A549 (cell line): ENCODE results near the gene CCT3. TPM values are rescaled to one million over a fixed set of nuclear protein-coding genes. Genes with fewer than 3 reads are reported as not detected.

Experiments
- ATAC-seq, 2 experiments: fragments of 200-7000 bp in 1 of 2; fragments of >200 bp in 1 of 2; cut with Nextera tagmentation in 1 of 2; cut with Tn5 transposase in 1 of 2; 3 replicates each; pipeline versions ENCODE4 v1.8.0 to v1.9.1; 2018 to 2020; ENCODE audit warnings: mild to moderate bottlenecking in 1 of 2, moderate library complexity in 1 of 2
- CTCF ChIA-PET: fragments of 300-600 bp; sonication (Branson Sonifier 250); formaldehyde crosslinking; extraction: SDS; loops from one replicate; lab custom pipeline; 2021; ENCODE audit warnings: antibody characterized with exemption, inconsistent platforms; lab: Yijun Ruan, JAX
- POLR2A ChIA-PET: fragments of 350-600 bp; formaldehyde crosslinking; extraction: SDS; loops from one replicate; lab custom pipeline; 2021; ENCODE audit warnings: antibody characterized with exemption, inconsistent platforms; lab: Yijun Ruan, JAX
- DNase-seq, 2 experiments: peaks; one replicate each; pipeline versions ENCODE4 v3.0.0 to v3.0.0-alpha.2; 2011 to 2016; ENCODE audit warnings: low read depth in 1 of 2, low spot score in 1 of 2
- FAIRE-seq: peaks from 2 replicates; lab custom pipeline; 2011; peaks lifted over from hg19 to GRCh38; lab: Jason Lieb, UNC
- H3K27ac ChIP-seq, 2 experiments: fragments of >200 bp; sonication (Bioruptor Twin); formaldehyde crosslinking; 3 replicates each; pipeline ENCODE4 v1.5.1; 2016 to 2017
- H3K4me1 ChIP-seq: fragments of >200 bp; sonication (Bioruptor Twin); formaldehyde crosslinking; 3 replicates; pipeline ENCODE4 v1.6.1; 2016
- H3K4me2 ChIP-seq: fragments of >200 bp; sonication (Bioruptor Twin); formaldehyde crosslinking; 3 replicates; pipeline ENCODE4 v1.6.1; 2016
- H3K4me3 ChIP-seq: fragments of >200 bp; sonication (Bioruptor Twin); formaldehyde crosslinking; 3 replicates; pipeline ENCODE4 v1.5.1; 2016
- H3K9me3 ChIP-seq: fragments of >200 bp; sonication (Bioruptor Twin); formaldehyde crosslinking; 3 replicates; pipeline ENCODE4 v1.6.1; 2016
- BCL3 ChIP-seq: fragments of >200 bp; sonication (Bioruptor Twin); formaldehyde crosslinking; IDR thresholded peaks from 3 replicates; pipeline ENCODE4 v1.6.1; 2016
- CBX2 ChIP-seq: fragments of 200-600 bp; sonication (generic); IDR thresholded peaks from 2 replicates; pipeline ENCODE4 v1.6.1; 2016; ENCODE audit warnings: low read depth, mild to moderate bottlenecking, borderline replicate concordance
- CBX8 ChIP-seq: fragments of 200-600 bp; sonication (generic); IDR thresholded peaks from 2 replicates; pipeline ENCODE4 v1.6.1; 2016
- CEBPB ChIP-seq, 2 experiments: fragments of >200 bp in 1 of 2; sonication (Bioruptor Twin) in 1 of 2; formaldehyde crosslinking in 1 of 2; IDR thresholded peaks; 2 replicates each; pipeline ENCODE4 v1.6.1; 2012 to 2016
- CTCF ChIP-seq: fragments of >200 bp; sonication (Bioruptor Twin); formaldehyde crosslinking; IDR thresholded peaks from 3 replicates; pipeline ENCODE4 v1.5.1; 2016
- E2F6 ChIP-seq: IDR thresholded peaks from 2 replicates; pipeline ENCODE4 v1.6.1; 2012; ENCODE audit warnings: low read depth, borderline replicate concordance
- EHMT2 ChIP-seq: fragments of 200-600 bp; sonication (generic); IDR thresholded peaks from 2 replicates; pipeline ENCODE4 v1.6.1; 2016; ENCODE audit warnings: antibody characterized with exemption, low read depth, mild to moderate bottlenecking, moderate library complexity
- ESRRA ChIP-seq: fragments of 150-350 bp; IDR thresholded peaks from 2 replicates; pipeline ENCODE4 v1.6.1; 2014; ENCODE audit warnings: mild to moderate bottlenecking, low read length, borderline replicate concordance
- FOSL2 ChIP-seq, 2 experiments: fragments of 450-650 bp in 1 of 2; fragments of >200 bp in 1 of 2; sonication (Bioruptor Twin) in 1 of 2; formaldehyde crosslinking; IDR thresholded peaks; 2 replicates each; pipeline versions ENCODE4 v1.5.0 to v1.6.1; 2016 to 2020; ENCODE audit warnings: mild to moderate bottlenecking in 1 of 2, moderate library complexity in 1 of 2
- GATA3 ChIP-seq: IDR thresholded peaks from 2 replicates; pipeline ENCODE4 v1.6.1; 2012; ENCODE audit warnings: borderline replicate concordance
- HEYL ChIP-seq: fragments of 250-450 bp; sonication (Bioruptor Pico); IDR thresholded peaks from 2 replicates; pipeline ENCODE4 v1.8.0; 2021; ENCODE audit warnings: mild to moderate bottlenecking, moderate library complexity
- HMGXB4 ChIP-seq: fragments of 250-450 bp; sonication (Bioruptor Pico); IDR thresholded peaks from 2 replicates; pipeline ENCODE4 v1.5.0; 2021; ENCODE audit warnings: mild to moderate bottlenecking, moderate library complexity, borderline replicate concordance
- HOXA7 ChIP-seq: fragments of 250-450 bp; sonication (Bioruptor Pico); IDR thresholded peaks from 2 replicates; pipeline ENCODE4 v1.5.0; 2020; ENCODE audit warnings: mild to moderate bottlenecking, moderate library complexity
- JUN ChIP-seq, 2 experiments: fragments of >200 bp; sonication (Bioruptor Twin); formaldehyde crosslinking; IDR thresholded peaks; 2 replicates in 1 of 2; 3 replicates in 1 of 2; pipeline ENCODE4 v1.6.1; 2016 to 2017
- JUNB ChIP-seq: fragments of >200 bp; sonication (Bioruptor Twin); formaldehyde crosslinking; IDR thresholded peaks from 2 replicates; pipeline ENCODE4 v1.6.1; 2016
- MAFK ChIP-seq: fragments of 450-650 bp; IDR thresholded peaks from 2 replicates; pipeline ENCODE4 v1.6.1; 2014; ENCODE audit not compliant: partially characterized antibody
- MAX ChIP-seq: IDR thresholded peaks from 2 replicates; pipeline ENCODE4 v1.6.1; 2012
- MAZ ChIP-seq: fragments of 150-350 bp; IDR thresholded peaks from 2 replicates; pipeline ENCODE4 v1.6.1; 2014; ENCODE audit warnings: antibody characterized with exemption, low read depth, low read length, borderline replicate concordance
- NFE2L2 ChIP-seq: fragments of 150-350 bp; conservative IDR thresholded peaks from 2 replicates; pipeline ENCODE4 v1.6.1; 2014; ENCODE audit warnings: low read length
- PHF8 ChIP-seq: fragments of 200-600 bp; sonication (generic); IDR thresholded peaks from 2 replicates; pipeline ENCODE4 v1.6.1; 2016; ENCODE audit warnings: low read depth, mild to moderate bottlenecking, antibody characterized with exemption, moderate library complexity, borderline replicate concordance
- POLR2A ChIP-seq: IDR thresholded peaks from 2 replicates; pipeline ENCODE4 v1.6.1; 2012; ENCODE audit warnings: mild to moderate bottlenecking, low read length
- RAD21 ChIP-seq, 2 experiments: fragments of >200 bp in 1 of 2; sonication (Bioruptor Twin) in 1 of 2; formaldehyde crosslinking in 1 of 2; IDR thresholded peaks in 1 of 2; conservative IDR thresholded peaks in 1 of 2; 2 replicates in 1 of 2; 3 replicates in 1 of 2; pipeline ENCODE4 v1.6.1; 2012 to 2018; ENCODE audit warnings: inconsistent platforms in 1 of 2
- TP53 ChIP-seq: fragments of 250-450 bp; sonication (Bioruptor Pico); IDR thresholded peaks from 2 replicates; pipeline ENCODE4 v1.5.0; 2021; ENCODE audit warnings: mild to moderate bottlenecking, moderate library complexity
- ZFP36 ChIP-seq: fragments of 450-650 bp; IDR thresholded peaks from 2 replicates; pipeline ENCODE4 v1.6.1; 2014; ENCODE audit warnings: borderline replicate concordance; ENCODE audit not compliant: partially characterized antibody
- ZNF302 ChIP-seq: fragments of 250-450 bp; sonication (Bioruptor Pico); IDR thresholded peaks from 2 replicates; pipeline ENCODE4 v1.9.0; 2021; ENCODE audit warnings: inconsistent platforms, mild to moderate bottlenecking, moderate library complexity
- WGBS: methylation state at CpG from one replicate; pipeline ENCODE4 v1.1.6; 2017; ENCODE audit errors: missing lambda C conversion rate; 5-methylcytosine and 5-hydroxymethylcytosine counted together
- polyA plus RNA-seq, 4 experiments: library from polyadenylated mRNA; depleted of rRNA in 3 of 4; stranded (reverse); fragments of >200 nt; fragmentation: RNase III in 1 of 4; extraction: RNeasy Plus Mini Kit Qiagen cat#74134 plus additional on column Dnase treatment in 1 of 4; gene quantifications; 2 replicates in 3 of 4; 3 replicates in 1 of 4; pipeline ENCODE4 v1.2.3, GENCODE V29; 2011 to 2017

CCT3 gene
- polyA plus RNA-seq, 2 of the 4 experiments (the other 2 are of a cell fraction): 528 to 824 TPM

GRCh38 chr1:156266051-156266450 is 72.0 kb downstream of the CCT3 start:
- CTCF ChIA-PET: no interaction called here
- ATAC-seq: no peak
- no peak for DNase-seq
- TF ChIP-seq NFE2L2 (no peak), HOXA7 (CRISPR knock-in tag) (no peak), EHMT2 (no peak), ZNF302 (CRISPR knock-in tag) (no peak), RAD21 (conservative IDR thresholded peaks at IDR 0.05 in 1 of 2, IDR thresholded peaks at IDR 0.05 in 1 of 2) (no peak), MAZ (no peak), MAX (no peak), CEBPB (IDR thresholded peaks at IDR 0.05) (no peak), TP53 (CRISPR knock-in tag) (no peak), JUNB (no peak), MAFK (no peak), E2F6 (no peak), HEYL (no peak), CBX8 (no peak), CBX2 (no peak), ZFP36 (no peak), CTCF (no peak), PHF8 (no peak), ESRRA (no peak), JUN (IDR thresholded peaks at IDR 0.05) (no peak)
- TF ChIP-seq, all 56 proteins: peak for 0
- 92% methylated on average over 13 of the region's 13 CpGs for WGBS
- H3K4me2 ChIP-seq: no peak overlapping the region
- H3K4me3 ChIP-seq: no peak overlapping the region
- H3K9me3 ChIP-seq: no peaks in the 10 kb centered on the region
- no peak overlapping the region for H3K27ac ChIP-seq
- no peak for FAIRE-seq
- H3K4me1 ChIP-seq: peaks cover 15% of the 10 kb centered on the region
- POLR2A ChIA-PET: no interaction called here

- no peak overlapping the region for H3K27ac ChIP-seq
- no peak for FAIRE-seq
- ChIA-PET POLR2A (interaction anchor here (1.6 kb wide), 1 partner anchor 19 kb away, joined by 5 read pairs; the partner anchor contains the start of gene SMG5), CTCF (interaction anchor here (1.3 to 4.5 kb wide), 5 partner anchors 9 to 118 kb away, joined by 3 to 25 read pairs (median 5); partner anchors contain the start of gene BGLAP)
- H3K4me1 ChIP-seq: peaks cover 15% of the 10 kb centered on the region
- H3K4me3 ChIP-seq: no peak overlapping the region
- no peaks in the 10 kb centered on the region for H3K9me3 ChIP-seq
- TF ChIP-seq BCL3 (no peak), HOXA7 (CRISPR knock-in tag) (no peak), POLR2A (no peak), MAFK (no peak), FOSL2 (IDR thresholded peaks at IDR 0.05) (no peak), FOSL2 (CRISPR knock-in tag; IDR thresholded peaks at IDR 0.05) (no peak), HMGXB4 (CRISPR knock-in tag) (no peak), GATA3 (no peak)
- 89% methylated on average over 9 of the region's 9 CpGs for WGBS
- ATAC-seq: no peak; a peak in 1 of 6 replicates
- H3K4me2 ChIP-seq: no peak overlapping the region; the same call in 2 of the 3 replicates
- DNase-seq: no peak
These were observed 74.8 kb downstream of the CCT3 start for GRCh38 chr1:156263288-156263655.
